HG03565 (cell line): ENCODE data around the gene TMEM190.
A peak's percentile ranks its signal among the peaks of the same experiment; 100 is the strongest.
"Not testable (repeated sequence)": the region's sequence is repeated elsewhere in the genome, so short reads cannot be mapped to it uniquely, and the experiment has no call there.

Experiments
- ATAC-seq: cut with Tn5 transposase; IDR thresholded peaks from one replicate; pipeline ENCODE4 v1.9.1; 2021; ENCODE audit warnings: mild to moderate bottlenecking, moderate library complexity; ENCODE audit not compliant: unreplicated experiment

The TMEM190 gene

GRCh38 chr19:55389386-55390317 lies 13.0 kb downstream of the TMEM190 start:
- ATAC-seq, result no peak

- ATAC-seq, result no peak
Observed at GRCh38 chr19:55390461-55390880, 13.8 kb downstream of the TMEM190 start.

- ATAC-seq, result no peak
Observed at GRCh38 chr19:55391191-55391670, 14.6 kb downstream of the TMEM190 start.

GRCh38 chr19:55391702-55392615 lies 15.3 kb downstream of the TMEM190 start:
- ATAC-seq, result no peak

- ATAC-seq, result no peak
Observed at GRCh38 chr19:55392820-55393761, 16.5 kb downstream of the TMEM190 start.

GRCh38 chr19:55398200-55398925 lies 21.7 kb downstream of the TMEM190 start:
- no peak for ATAC-seq

- no peak for ATAC-seq
Observed at GRCh38 chr19:55400281-55401087, 23.9 kb downstream of the TMEM190 start.

- ATAC-seq, result not testable (repeated sequence)
Observed at GRCh38 chr19:55401390-55401789, 24.8 kb downstream of the TMEM190 start.

- ATAC-seq, result no peak
Observed at GRCh38 chr19:55402509-55402908, 25.9 kb downstream of the TMEM190 start.

GRCh38 chr19:55405638-55406037 lies 29.0 kb downstream of the TMEM190 start:
- no peak for ATAC-seq

- no peak for ATAC-seq
Observed at GRCh38 chr19:55406091-55406825, 29.6 kb downstream of the TMEM190 start.

- ATAC-seq, result peak; percentile 15
Observed at GRCh38 chr19:55406826-55407549, 30.4 kb downstream of the TMEM190 start.

GRCh38 chr19:55407550-55407799 lies 30.8 kb downstream of the TMEM190 start, which contains the start of gene UBE2S:
Gene UBE2S (minus strand): TSS chr19:55407788. CDS start chr19:55407589, 199 bp downstream.
- not testable (repeated sequence) for ATAC-seq

- peak; percentile 83 for ATAC-seq
Observed at GRCh38 chr19:55407800-55408532, 31.3 kb downstream of the TMEM190 start.

GRCh38 chr19:55408533-55408872 lies 31.9 kb downstream of the TMEM190 start:
- ATAC-seq, result no peak

GRCh38 chr19:55409179-55409578 lies 32.6 kb downstream of the TMEM190 start:
- ATAC-seq, result not testable (repeated sequence)

- ATAC-seq, result no peak
Observed at GRCh38 chr19:55410168-55410567, 33.5 kb downstream of the TMEM190 start.
